ENCODE data around the gene CHCHD6.

The CHCHD6 gene

DNA sequence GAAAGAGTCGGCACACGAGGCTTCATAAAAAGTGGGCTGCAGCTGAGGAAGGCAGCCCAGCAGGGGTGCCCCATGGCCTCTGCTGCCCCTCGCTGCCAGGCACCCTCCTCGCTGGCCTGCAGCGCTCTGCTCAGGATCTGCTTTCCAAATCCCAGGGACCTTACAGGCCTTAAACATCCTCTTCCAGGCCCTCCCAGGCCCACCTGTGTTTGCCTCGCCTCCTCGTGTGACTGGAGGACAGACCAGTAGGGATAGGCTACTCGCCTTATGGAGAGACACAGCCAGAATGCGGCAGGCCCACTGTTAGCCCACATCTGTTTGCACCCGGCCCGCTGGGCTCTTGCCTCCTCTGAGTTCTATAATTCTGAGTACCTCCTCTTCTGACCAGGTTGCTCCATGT is 154.4 kb downstream of the CHCHD6 start:
- Mint-ChIP-seq H3K4me1 (no peaks in the 10 kb centered on the region), H3K27ac (peak overlapping the region in 1 of 2 donors; percentile 4), H3K9me3 (peaks cover 0 to 7% of the 10 kb centered on the region in 2 donors), H3K4me3 (no peak overlapping the region), H3K27me3 (no peaks in the 10 kb centered on the region)
- DNase-seq (no peak), ATAC-seq (no peak)

DNA sequence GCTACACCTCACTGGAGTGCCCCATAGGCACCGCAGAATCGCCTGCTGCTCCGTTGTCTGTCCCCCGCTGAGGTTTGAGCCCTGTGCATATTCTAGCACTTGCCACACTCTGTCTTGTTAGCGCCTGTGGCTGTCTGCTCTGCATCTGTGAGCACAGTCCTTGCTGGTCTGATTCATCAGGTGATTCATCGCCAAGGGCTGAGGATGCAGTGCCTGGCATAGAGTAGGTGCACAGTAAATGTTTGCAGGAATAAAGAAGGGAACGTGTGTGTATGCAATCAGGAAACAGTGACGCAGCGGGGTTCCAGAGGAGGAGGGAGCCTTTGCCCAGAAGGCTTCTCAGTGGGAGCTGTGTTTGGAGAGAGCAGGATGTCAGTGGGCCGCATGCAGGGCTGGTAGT is 154.8 kb downstream of the CHCHD6 start:
- no peak overlapping the region for H3K4me3 Mint-ChIP-seq
- ATAC-seq, result no peak
- DNase-seq, result no peak
- H3K27me3 Mint-ChIP-seq, result no peaks in the 10 kb centered on the region
- H3K4me1 Mint-ChIP-seq, result no peaks in the 10 kb centered on the region
- no peak overlapping the region for H3K27ac Mint-ChIP-seq
- H3K9me3 Mint-ChIP-seq, result peaks cover 0 to 7% of the 10 kb centered on the region in 2 donors

GRCh38 chr3:126859415-126860246 is 155.6 kb downstream of the CHCHD6 start:
- Mint-ChIP-seq H3K27me3 (no peaks in the 10 kb centered on the region), H3K9me3 (peaks cover 0 to 7% of the 10 kb centered on the region in 2 donors), H3K27ac (no peak overlapping the region), H3K4me3 (no peak overlapping the region), H3K4me1 (no peaks in the 10 kb centered on the region)
- DNase-seq (no peak), ATAC-seq (no peak)

- DNase-seq (no peak), ATAC-seq (no peak)
- Mint-ChIP-seq H3K4me3 (no peak overlapping the region), H3K27me3 (no peaks in the 10 kb centered on the region), H3K4me1 (no peaks in the 10 kb centered on the region), H3K9me3 (peaks cover 7 to 10% of the 10 kb centered on the region in 2 donors), H3K27ac (no peak overlapping the region)
These were observed 161.7 kb downstream of the CHCHD6 start for GRCh38 chr3:126865736-126866135.

DNA sequence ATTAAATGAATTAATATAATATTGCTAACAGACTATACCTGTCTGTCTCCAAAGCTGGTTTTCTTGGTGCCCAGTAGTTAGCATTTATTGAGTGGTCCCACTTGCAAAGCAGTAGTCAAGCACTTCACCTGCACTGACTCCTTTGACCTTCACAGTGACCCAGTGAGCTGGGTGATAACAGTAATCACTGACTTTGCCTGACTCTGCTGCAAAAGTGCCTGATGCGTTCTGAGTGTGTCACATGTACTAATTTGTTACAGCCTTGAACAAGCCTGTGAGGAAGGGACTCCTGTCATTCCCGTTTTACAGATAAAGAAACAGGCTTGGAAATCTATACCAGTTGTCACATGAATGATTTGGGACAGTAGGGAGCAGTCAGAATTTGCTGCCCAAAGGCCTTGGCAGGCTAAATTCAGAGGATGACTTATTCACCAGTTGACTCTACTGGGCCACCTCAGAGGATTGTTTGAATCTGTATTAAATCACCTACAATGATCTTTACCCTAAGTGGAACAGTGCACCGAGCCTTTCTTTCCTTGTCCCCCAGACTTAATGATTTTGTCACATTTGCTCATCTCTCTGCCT is 162.2 kb downstream of the CHCHD6 start:
- Mint-ChIP-seq H3K4me1 (no peaks in the 10 kb centered on the region), H3K9me3 (peaks cover 7 to 10% of the 10 kb centered on the region in 2 donors), H3K4me3 (no peak overlapping the region), H3K27ac (peak overlapping the region in 1 of 2 donors; percentile 23), H3K27me3 (no peaks in the 10 kb centered on the region)
- no peak for ATAC-seq
- no peak for DNase-seq

GRCh38 chr3:126867190-126867862 is 163.3 kb downstream of the CHCHD6 start:
- peaks cover 7 to 10% of the 10 kb centered on the region in 2 donors for H3K9me3 Mint-ChIP-seq
- no peak overlapping the region for H3K27ac Mint-ChIP-seq
- no peaks in the 10 kb centered on the region for H3K4me1 Mint-ChIP-seq
- H3K27me3 Mint-ChIP-seq, result no peaks in the 10 kb centered on the region
- no peak for ATAC-seq
- no peak overlapping the region for H3K4me3 Mint-ChIP-seq
- no peak for DNase-seq

DNA sequence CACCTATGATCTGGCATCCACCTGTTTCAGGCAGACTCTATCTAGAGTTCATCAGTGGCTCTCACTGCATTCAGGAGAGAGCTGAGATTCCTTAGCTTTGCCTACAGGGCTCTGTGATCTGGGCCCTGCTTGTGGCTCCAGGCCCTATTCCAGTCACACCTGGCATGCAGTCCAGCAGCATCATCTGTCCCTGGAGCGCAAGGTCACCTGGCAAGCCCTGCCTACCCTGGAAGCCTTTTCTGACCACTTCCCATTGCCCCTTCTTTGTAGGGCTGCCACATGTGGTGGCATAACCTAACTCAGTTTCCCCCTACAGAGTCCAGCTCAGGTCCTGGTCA is 163.8 kb downstream of the CHCHD6 start:
- Mint-ChIP-seq H3K4me3 (no peak overlapping the region), H3K9me3 (peaks cover 7 to 10% of the 10 kb centered on the region in 2 donors), H3K27ac (no peak overlapping the region), H3K27me3 (no peaks in the 10 kb centered on the region), H3K4me1 (no peaks in the 10 kb centered on the region)
- DNase-seq (no peak), ATAC-seq (no peak)

GRCh38 chr3:126870608-126871210 is 166.7 kb downstream of the CHCHD6 start:
- no peaks in the 10 kb centered on the region for H3K27me3 Mint-ChIP-seq
- no peak overlapping the region for H3K4me3 Mint-ChIP-seq
- H3K4me1 Mint-ChIP-seq, result no peaks in the 10 kb centered on the region
- no peak for DNase-seq
- ATAC-seq, result no peak
- H3K9me3 Mint-ChIP-seq, result peaks cover 0 to under 1% of the 10 kb centered on the region in 2 donors
- H3K27ac Mint-ChIP-seq, result peak overlapping the region in 1 of 2 donors; percentile 61

- Mint-ChIP-seq H3K4me3 (no peak overlapping the region), H3K27ac (peak overlapping the region in 1 of 2 donors; percentile 68), H3K4me1 (no peaks in the 10 kb centered on the region), H3K9me3 (no peaks in the 10 kb centered on the region), H3K27me3 (no peaks in the 10 kb centered on the region)
- DNase-seq (no peak), ATAC-seq (no peak)
These were observed 168.8 kb downstream of the CHCHD6 start for GRCh38 chr3:126872701-126873342.

- Mint-ChIP-seq H3K27ac (no peak overlapping the region), H3K4me1 (no peaks in the 10 kb centered on the region), H3K9me3 (no peaks in the 10 kb centered on the region), H3K27me3 (no peaks in the 10 kb centered on the region), H3K4me3 (no peak overlapping the region)
- no peak for ATAC-seq
- no peak for DNase-seq
These were observed 169.4 kb downstream of the CHCHD6 start for GRCh38 chr3:126873416-126873815.

DNA sequence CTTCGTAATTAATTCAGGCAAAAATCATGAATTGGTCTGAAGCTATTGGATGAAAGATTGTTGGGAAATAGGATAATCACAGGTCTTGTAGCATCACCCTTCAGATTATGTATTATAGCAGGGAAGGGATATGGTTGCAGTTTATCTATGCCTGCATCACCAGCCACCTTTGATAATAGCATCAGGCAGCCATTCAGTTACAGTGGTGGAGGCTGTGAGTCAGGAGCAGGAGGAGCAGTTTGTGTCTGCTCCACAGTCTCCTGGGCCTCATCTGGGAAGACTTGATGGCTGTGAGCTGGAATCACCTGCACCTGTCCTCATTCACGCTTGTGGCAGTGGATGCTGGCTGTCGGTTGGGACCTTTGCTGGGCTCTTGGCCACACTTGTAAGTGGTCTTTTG is 174.6 kb downstream of the CHCHD6 start:
- Mint-ChIP-seq H3K4me3 (no peak overlapping the region), H3K4me1 (no peaks in the 10 kb centered on the region), H3K27ac (no peak overlapping the region), H3K9me3 (no peaks in the 10 kb centered on the region), H3K27me3 (no peaks in the 10 kb centered on the region)
- DNase-seq (no peak), ATAC-seq (no peak)

- Mint-ChIP-seq H3K4me3 (no peak overlapping the region), H3K27ac (peak overlapping the region in 1 of 2 donors; percentile 87), H3K4me1 (no peaks in the 10 kb centered on the region), H3K27me3 (no peaks in the 10 kb centered on the region), H3K9me3 (no peaks in the 10 kb centered on the region)
- ATAC-seq, result no peak
- DNase-seq, result no peak
These were observed 176.9 kb downstream of the CHCHD6 start for GRCh38 chr3:126880901-126881300.

DNA sequence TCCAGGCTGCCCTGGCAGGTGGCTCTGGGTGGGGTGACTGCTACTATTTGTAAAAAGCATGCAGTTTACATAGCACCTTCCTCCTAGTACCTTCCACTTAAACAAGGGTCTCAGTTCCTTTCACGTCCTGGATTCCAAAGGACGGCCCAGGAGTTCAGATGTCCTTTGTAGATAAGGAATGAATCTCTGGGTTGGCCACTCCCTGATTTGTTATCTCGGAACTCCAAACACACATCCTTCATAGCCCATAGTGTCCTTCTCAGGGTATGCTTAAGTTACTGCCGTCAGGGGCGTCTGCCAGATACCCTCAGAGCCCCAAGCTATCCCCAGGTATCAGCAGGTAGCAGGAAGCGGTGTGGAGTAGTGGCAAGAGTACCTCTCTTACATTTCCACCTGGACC is 177.8 kb downstream of the CHCHD6 start:
- Mint-ChIP-seq H3K9me3 (no peaks in the 10 kb centered on the region), H3K27me3 (no peaks in the 10 kb centered on the region), H3K27ac (no peak overlapping the region), H3K4me1 (no peaks in the 10 kb centered on the region), H3K4me3 (no peak overlapping the region)
- no peak for ATAC-seq
- no peak for DNase-seq

GRCh38 chr3:126883241-126883640 is 179.2 kb downstream of the CHCHD6 start:
- Mint-ChIP-seq H3K27ac (no peak overlapping the region), H3K9me3 (no peaks in the 10 kb centered on the region), H3K4me1 (no peaks in the 10 kb centered on the region), H3K27me3 (no peaks in the 10 kb centered on the region), H3K4me3 (no peak overlapping the region)
- DNase-seq (no peak), ATAC-seq (no peak)

DNA sequence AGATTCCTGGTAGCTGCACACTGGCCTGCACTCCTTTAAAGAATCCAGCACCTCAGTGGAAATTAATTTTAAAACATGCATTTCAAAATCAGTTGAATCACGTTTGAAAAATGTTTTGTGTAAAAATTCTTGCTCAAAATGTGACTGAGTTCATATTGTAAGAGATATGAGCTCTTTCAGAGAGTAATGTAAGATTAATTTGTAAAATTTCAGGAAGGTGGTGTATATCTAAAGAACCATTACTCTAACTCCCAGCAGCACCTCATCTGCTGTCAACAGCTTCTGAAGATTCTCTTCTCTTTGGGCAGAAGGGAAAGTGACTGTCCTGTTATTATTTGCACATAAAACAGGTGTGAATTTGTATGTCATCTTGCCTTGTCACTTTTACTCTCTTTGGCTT is 181.4 kb downstream of the CHCHD6 start:
- no peak overlapping the region for H3K4me3 Mint-ChIP-seq
- H3K27ac Mint-ChIP-seq, result no peak overlapping the region
- no peaks in the 10 kb centered on the region for H3K27me3 Mint-ChIP-seq
- DNase-seq (no peak), ATAC-seq (no peak)
- no peaks in the 10 kb centered on the region for H3K9me3 Mint-ChIP-seq
- no peaks in the 10 kb centered on the region for H3K4me1 Mint-ChIP-seq
